Regular cardiac myocyte (primary cell): Measurements from ENCODE around the gene RNF207. TPM values are rescaled to one million over a fixed set of nuclear protein-coding genes. Genes with fewer than 3 reads are reported as not detected.

Experiments
- total RNA-seq: library from RNA; depleted of rRNA; stranded (reverse); fragments of >200 nt; gene quantifications from 2 replicates; pipeline ENCODE4 v1.2.3, GENCODE V29; 2014

The RNF207 gene
- total RNA-seq = 13.0 and 22.6 TPM in 2 replicates

GRCh38 chr1:6205849-6206519 is at the start of gene RNF207:
Gene RNF207, plus strand, starts transcription at chr1:6206119. Its CDS starts 417 bp downstream, at chr1:6206536.

GRCh38 chr1:6180268-6180706 is 25.6 kb upstream of the RNF207 start, which contains the start of gene CHD5:
Gene CHD5, minus strand, starts transcription at chr1:6180321. Its CDS starts 298 bp downstream, at chr1:6180023.

GRCh38 chr1:6199298-6200187 is 6.4 kb upstream of the RNF207 start, which contains the start of gene RPL22:
Gene RPL22, minus strand, starts transcription at chr1:6199595. Its CDS starts 22 bp downstream, at chr1:6199573.

DNA sequence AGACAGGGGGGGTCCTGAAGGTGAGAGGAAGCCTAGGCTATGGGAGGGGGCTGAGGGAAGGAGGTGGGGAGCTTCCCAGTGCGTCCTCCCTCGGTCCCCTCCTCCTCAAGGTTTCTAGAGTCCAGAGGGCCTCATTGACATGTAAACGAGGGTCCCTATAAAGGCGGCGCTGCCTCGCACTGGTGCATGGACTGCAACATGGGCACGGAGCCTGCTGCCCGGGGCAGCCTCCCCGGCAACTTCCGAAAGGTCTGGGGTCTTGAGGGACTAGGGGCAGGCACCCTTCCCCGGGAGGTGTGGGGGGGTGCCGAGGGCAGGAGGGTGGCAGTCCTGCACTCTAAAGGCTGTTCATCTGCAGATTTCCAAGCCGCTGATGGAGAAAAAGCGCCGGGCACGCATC is 38.1 kb downstream of the RNF207 start, which contains the start of gene HES3:
Gene HES3 (plus strand): TSS at position 187 of the 400 bp plus-strand sequence. CDS start 187 bp downstream, at position 374.

GRCh38 chr1:6260961-6261614 is 55.2 kb downstream of the RNF207 start, which contains the start of gene GPR153:
Gene GPR153, minus strand, starts transcription at chr1:6261098. Its CDS starts 6,193 bp downstream, at chr1:6254905.

Other genes with a start within 250 kb of the RNF207 start
- gene NPHP4, start 213.7 kb upstream of the RNF207 start, total RNA-seq = 3.7 and 6.1 TPM in 2 replicates
- 1.9 and 2.0 TPM in 2 replicates for gene KCNAB2, start 160.2 kb upstream of the RNF207 start, total RNA-seq
- under 0.01 TPM in 2 replicates for gene CHD5, start 25.8 kb upstream of the RNF207 start, total RNA-seq
- gene RPL22, start 6.5 kb upstream of the RNF207 start, total RNA-seq = 117 and 153 TPM in 2 replicates
- gene ICMT, start 29.8 kb downstream of the RNF207 start, total RNA-seq = 112 TPM in 2 replicates
- not detected in 2 replicates for gene HES3, start 38.1 kb downstream of the RNF207 start, total RNA-seq
- gene GPR153, start 55.0 kb downstream of the RNF207 start, total RNA-seq = 2.1 and 2.8 TPM in 2 replicates
- gene ACOT7, start 187.6 kb downstream of the RNF207 start, total RNA-seq = 14.4 and 47.0 TPM in 2 replicates
- 0.77 and 0.85 TPM in 2 replicates for gene HES2, start 213.8 kb downstream of the RNF207 start, total RNA-seq
- gene ESPN, start 218.7 kb downstream of the RNF207 start, total RNA-seq = under 0.01 and 0.19 TPM in 2 replicates